Measurements from ENCODE around the gene GBE1. TPM values are rescaled to one million over a fixed set of nuclear protein-coding genes. Genes with fewer than 3 reads are reported as not detected.

Gene GBE1
- total RNA-seq, 1 donor from 2014 or later, result 34.4 TPM

- DNase-seq (ENCODE audit: low spot score), result no peak
- TF ChIP-seq CTCF (IDR thresholded peaks at IDR 0.05) (no peak), EZH2 (IDR thresholded peaks at IDR 0.05) (no peak), EZH2phosphoT487 (IDR thresholded peaks at IDR 0.05) (no peak)
- Histone ChIP-seq H3K9ac (no peak overlapping the region), H3K36me3 (no peaks in the 10 kb centered on the region), H4K20me1 (ENCODE audit: low read depth) (no peaks in the 10 kb centered on the region), H3K79me2 (ENCODE audit: low read depth) (no peaks in the 10 kb centered on the region), H3K4me3 (no peak overlapping the region), H3K4me2 (no peak overlapping the region), H3K27me3 (no peaks in the 10 kb centered on the region), H3K9me3 (ENCODE audit: low read depth) (peaks cover 15% of the 10 kb centered on the region), H3K4me1 (no peaks in the 10 kb centered on the region), H3F3A (ENCODE audit: low read depth) (no peaks in the 10 kb centered on the region), H2AFZ (replicated peaks) (no peak overlapping the region), H3K27ac (no peak overlapping the region)
- no peaks in the 10 kb centered on the region for H3K36me3 Mint-ChIP-seq
- no peaks in the 10 kb centered on the region for H3K27me3 Mint-ChIP-seq (ENCODE audit: insufficient read depth, low read depth)
- peaks cover 16% of the 10 kb centered on the region for H3K9me3 Mint-ChIP-seq
- no peak overlapping the region for H3K27ac Mint-ChIP-seq
- peaks cover 2% of the 10 kb centered on the region for H3K4me1 Mint-ChIP-seq
- no peak overlapping the region for H3K4me3 Mint-ChIP-seq
Measured at GRCh38 chr3:81549388-81549787, 212.1 kb downstream of the GBE1 start.

- no peaks in the 10 kb centered on the region for H3K36me3 Mint-ChIP-seq
- Histone ChIP-seq H3K4me1 (no peaks in the 10 kb centered on the region), H3K27me3 (no peaks in the 10 kb centered on the region), H2AFZ (replicated peaks) (no peak overlapping the region), H3K79me2 (ENCODE audit: low read depth) (no peaks in the 10 kb centered on the region), H3F3A (ENCODE audit: low read depth) (no peaks in the 10 kb centered on the region), H4K20me1 (ENCODE audit: low read depth) (no peaks in the 10 kb centered on the region), H3K4me3 (no peak overlapping the region), H3K9ac (no peak overlapping the region), H3K9me3 (ENCODE audit: low read depth) (peaks cover 15% of the 10 kb centered on the region), H3K27ac (no peak overlapping the region), H3K36me3 (no peaks in the 10 kb centered on the region), H3K4me2 (no peak overlapping the region)
- DNase-seq (ENCODE audit: low spot score), result no peak
- TF ChIP-seq EZH2phosphoT487 (IDR thresholded peaks at IDR 0.05) (no peak), EZH2 (IDR thresholded peaks at IDR 0.05) (no peak)
- no peaks in the 10 kb centered on the region for H3K27me3 Mint-ChIP-seq (ENCODE audit: insufficient read depth, low read depth)
- no peak overlapping the region for H3K4me3 Mint-ChIP-seq
- H3K4me1 Mint-ChIP-seq, result no peaks in the 10 kb centered on the region
- no peak overlapping the region for H3K27ac Mint-ChIP-seq
- peaks cover 16% of the 10 kb centered on the region for H3K9me3 Mint-ChIP-seq
Measured at GRCh38 chr3:81545572-81545971, 215.9 kb downstream of the GBE1 start.

GRCh38 chr3:81544385-81544784 lies 217.1 kb downstream of the GBE1 start:
- Mint-ChIP-seq H3K4me3 (no peak overlapping the region), H3K9me3 (peaks cover 11% of the 10 kb centered on the region), H3K27me3 (ENCODE audit: insufficient read depth, low read depth) (no peaks in the 10 kb centered on the region), H3K27ac (no peak overlapping the region), H3K36me3 (no peaks in the 10 kb centered on the region), H3K4me1 (no peaks in the 10 kb centered on the region)
- Histone ChIP-seq H3K79me2 (ENCODE audit: low read depth) (no peaks in the 10 kb centered on the region), H3K9ac (no peak overlapping the region), H3K4me3 (no peak overlapping the region), H3K4me1 (no peaks in the 10 kb centered on the region), H2AFZ (replicated peaks) (no peak overlapping the region), H3K9me3 (ENCODE audit: low read depth) (peaks cover 13% of the 10 kb centered on the region), H3K27ac (no peak overlapping the region), H3F3A (ENCODE audit: low read depth) (no peaks in the 10 kb centered on the region), H3K36me3 (no peaks in the 10 kb centered on the region), H3K27me3 (no peaks in the 10 kb centered on the region), H3K4me2 (no peak overlapping the region), H4K20me1 (ENCODE audit: low read depth) (no peaks in the 10 kb centered on the region)
- no peak for TF ChIP-seq CTCF (IDR thresholded peaks at IDR 0.05)
- no peak for TF ChIP-seq EZH2 (IDR thresholded peaks at IDR 0.05)
- TF ChIP-seq EZH2phosphoT487 (IDR thresholded peaks at IDR 0.05), result no peak
- no peak for DNase-seq (ENCODE audit: low spot score)

GRCh38 chr3:81540787-81541186 lies 220.7 kb downstream of the GBE1 start:
- H3K27ac ChIP-seq, result no peak overlapping the region
- H3K4me3 ChIP-seq, result no peak overlapping the region
- H3K4me2 ChIP-seq, result no peak overlapping the region
- no peaks in the 10 kb centered on the region for H3K27me3 Mint-ChIP-seq (ENCODE audit: insufficient read depth, low read depth)
- H3F3A ChIP-seq (ENCODE audit: low read depth), result no peaks in the 10 kb centered on the region
- H3K27me3 ChIP-seq, result no peaks in the 10 kb centered on the region
- H3K36me3 ChIP-seq, result no peaks in the 10 kb centered on the region
- no peaks in the 10 kb centered on the region for H3K4me1 ChIP-seq
- no peak overlapping the region for H3K4me3 Mint-ChIP-seq
- TF ChIP-seq EZH2 (IDR thresholded peaks at IDR 0.05) (no peak), CTCF (IDR thresholded peaks at IDR 0.05) (no peak), EZH2phosphoT487 (IDR thresholded peaks at IDR 0.05) (no peak)
- H3K79me2 ChIP-seq (ENCODE audit: low read depth), result no peaks in the 10 kb centered on the region
- H3K9me3 ChIP-seq (ENCODE audit: low read depth), result no peaks in the 10 kb centered on the region
- H3K4me1 Mint-ChIP-seq, result no peaks in the 10 kb centered on the region
- H3K9ac ChIP-seq, result no peak overlapping the region
- no peaks in the 10 kb centered on the region for H3K36me3 Mint-ChIP-seq
- H2AFZ ChIP-seq (replicated peaks), result no peak overlapping the region
- no peak for DNase-seq (ENCODE audit: low spot score)
- no peaks in the 10 kb centered on the region for H4K20me1 ChIP-seq (ENCODE audit: low read depth)
- no peak overlapping the region for H3K27ac Mint-ChIP-seq
- no peaks in the 10 kb centered on the region for H3K9me3 Mint-ChIP-seq

Measured in neural progenitor cell (in vitro differentiated cells).